Midbrain (tissue), 1 donor: ENCODE results near the gene OR2M3.
"Not testable (repeated sequence)": the region's sequence is repeated elsewhere in the genome, so short reads cannot be mapped to it uniquely, and the experiment has no call there.

Experiments used
- DNase-seq: peaks from one replicate; lab custom pipeline; 2025; lab: John Stamatoyannopoulos, UW

The OR2M3 gene, protein sequence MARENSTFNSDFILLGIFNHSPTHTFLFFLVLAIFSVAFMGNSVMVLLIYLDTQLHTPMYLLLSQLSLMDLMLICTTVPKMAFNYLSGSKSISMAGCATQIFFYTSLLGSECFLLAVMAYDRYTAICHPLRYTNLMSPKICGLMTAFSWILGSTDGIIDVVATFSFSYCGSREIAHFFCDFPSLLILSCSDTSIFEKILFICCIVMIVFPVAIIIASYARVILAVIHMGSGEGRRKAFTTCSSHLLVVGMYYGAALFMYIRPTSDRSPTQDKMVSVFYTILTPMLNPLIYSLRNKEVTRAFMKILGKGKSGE

GRCh38 chr1:248196965-248197364 lies at the start of gene OR2M3:
TSS of gene OR2M3 (plus strand) at chr1:248197265. CDS start at chr1:248203068, 5,803 bp downstream.
- no peak for DNase-seq

DNA sequence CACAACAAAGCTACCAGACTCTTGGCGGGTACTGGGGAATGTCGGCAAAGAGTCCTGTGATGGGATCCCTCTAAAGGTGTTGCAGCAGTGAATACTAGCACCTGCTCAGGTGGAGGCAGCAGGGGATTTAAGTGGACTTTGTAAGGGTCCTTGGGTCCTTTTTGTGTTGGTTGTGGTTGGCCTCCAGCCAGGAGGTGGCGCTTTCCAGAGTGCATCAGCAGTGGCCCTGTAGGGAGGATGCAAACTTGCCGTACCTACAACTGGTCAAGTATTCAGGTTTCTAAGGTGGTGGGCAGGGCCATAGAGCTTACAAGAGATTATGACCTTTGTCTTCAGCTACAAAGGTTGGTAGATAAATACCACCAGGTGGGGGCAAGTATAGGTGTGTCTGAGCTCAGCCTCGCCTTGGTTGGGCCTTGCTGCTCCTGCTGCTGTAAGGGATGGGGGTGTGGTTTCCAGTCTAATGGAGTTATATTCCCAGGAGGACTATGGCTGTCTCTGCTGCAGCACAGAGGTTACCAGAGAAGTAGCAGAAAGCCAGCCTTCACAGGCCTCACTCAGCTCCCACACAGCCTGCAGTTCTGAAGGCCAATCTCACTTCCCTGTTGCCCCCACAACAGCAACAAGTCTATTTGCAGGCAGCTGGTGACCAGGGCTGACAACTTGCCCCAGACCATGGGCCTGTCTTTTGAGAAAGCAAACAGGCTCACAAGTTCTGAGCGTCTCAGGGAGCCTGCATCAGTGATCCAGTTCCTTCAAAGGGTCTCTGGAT lies 44.8 kb upstream of the OR2M3 start:
- no peak for DNase-seq

- DNase-seq = no peak
Observed at GRCh38 chr1:248155927-248156326, 41.1 kb upstream of the OR2M3 start.

DNA sequence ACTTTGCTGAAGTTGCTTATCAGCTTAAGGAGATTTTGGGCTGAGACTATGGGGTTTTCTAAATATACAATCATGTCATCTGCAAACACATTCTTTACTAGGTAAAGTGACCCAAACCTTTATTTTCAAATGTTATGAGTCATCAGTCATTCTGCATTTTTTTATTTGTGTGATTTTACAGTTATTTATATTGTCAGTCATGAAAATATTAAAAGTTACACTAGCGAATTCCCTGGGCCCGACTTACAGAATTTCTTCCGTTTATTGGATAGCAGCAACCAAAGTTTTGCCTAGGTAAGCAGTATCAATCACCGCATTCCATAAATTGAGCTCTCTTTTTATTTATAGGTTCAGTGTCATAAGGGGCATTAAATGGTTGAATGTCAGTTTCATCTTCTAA lies 38.3 kb upstream of the OR2M3 start:
- DNase-seq = no peak

- DNase-seq = no peak
Observed at GRCh38 chr1:248164031-248164430, 33.0 kb upstream of the OR2M3 start.

GRCh38 chr1:248165186-248165585 lies 31.9 kb upstream of the OR2M3 start:
- no peak for DNase-seq

- DNase-seq = no peak
Observed at GRCh38 chr1:248174521-248174920, 22.5 kb upstream of the OR2M3 start, which contains the start of gene OR2M2. TSS of gene OR2M2 (plus strand) at chr1:248174821. CDS start at chr1:248179986, 5,165 bp downstream.

GRCh38 chr1:248183996-248184395 lies 13.1 kb upstream of the OR2M3 start:
- DNase-seq = no peak

- DNase-seq = no peak
Observed at GRCh38 chr1:248187363-248187762, 9.7 kb upstream of the OR2M3 start.

- no peak for DNase-seq
Observed at GRCh38 chr1:248189026-248189425, 8.0 kb upstream of the OR2M3 start.

GRCh38 chr1:248194117-248194516 lies 2.9 kb upstream of the OR2M3 start:
- no peak for DNase-seq

DNA sequence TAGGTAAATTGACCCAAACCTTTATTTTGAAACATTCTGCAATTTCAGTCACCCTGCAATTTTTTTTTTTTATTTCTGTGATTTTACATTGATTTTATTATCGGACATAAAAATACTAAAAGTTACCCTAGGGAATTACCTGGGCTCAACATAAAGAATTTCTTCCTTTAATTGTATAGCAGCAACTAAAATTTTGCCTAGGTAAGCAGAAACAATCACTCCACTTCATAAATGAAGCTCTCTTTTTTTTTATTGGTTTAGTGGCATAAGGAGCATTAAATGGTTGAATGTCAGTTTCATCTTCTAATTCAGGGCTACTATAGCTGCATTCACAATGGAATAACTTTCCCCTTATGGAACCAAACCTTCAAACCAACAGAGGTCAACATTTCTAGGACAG lies 18.8 kb downstream of the OR2M3 start:
- no peak for DNase-seq

- no peak for DNase-seq
Observed at GRCh38 chr1:248225537-248225936, 28.5 kb downstream of the OR2M3 start.

GRCh38 chr1:248229360-248229908 lies 32.4 kb downstream of the OR2M3 start:
- DNase-seq = no peak

GRCh38 chr1:248231117-248231516 lies 34.1 kb downstream of the OR2M3 start, which contains the start of gene OR2M4:
TSS of gene OR2M4 (plus strand) at chr1:248231417. CDS start at chr1:248238929, 7,512 bp downstream.
- no peak for DNase-seq

GRCh38 chr1:248239478-248239877 lies 42.4 kb downstream of the OR2M3 start:
- no peak for DNase-seq

DNA sequence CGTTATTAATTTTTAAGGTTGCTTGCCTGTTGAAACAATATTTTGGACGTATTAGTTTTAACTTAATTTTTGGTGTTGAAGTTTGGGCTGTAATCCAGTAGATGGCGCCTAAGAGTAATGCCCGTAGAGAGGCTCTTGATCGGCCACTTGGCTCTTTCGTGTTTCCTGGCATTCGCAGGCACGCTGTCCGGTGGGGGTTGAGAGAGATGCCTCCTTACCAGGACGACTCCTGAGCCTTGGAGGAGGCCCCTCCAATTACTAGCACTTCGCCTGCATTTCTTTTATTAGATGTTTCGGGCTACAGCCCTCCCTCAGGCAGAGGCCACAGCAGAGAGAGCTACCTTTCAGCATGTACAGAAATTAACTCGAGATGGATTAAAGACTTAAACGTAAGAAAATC lies 46.1 kb downstream of the OR2M3 start:
- DNase-seq = peak; percentile 45

GRCh38 chr1:248259309-248259708 lies 62.2 kb downstream of the OR2M3 start:
- not testable (repeated sequence) for DNase-seq
